Ascending aorta (tissue), 2 donors: ENCODE data around the gene RAPGEF4. TPM values are rescaled to one million over a fixed set of nuclear protein-coding genes. Genes with fewer than 3 reads are reported as not detected.

Experiments used
- DNase-seq, 2 donors: peaks; one replicate each; pipeline ENCODE4 v3.0.0-alpha.2; 2019; ENCODE audit warnings: low spot score in 2 of 2
- H3K27ac ChIP-seq, 2 donors: fragments of 200-600 bp; sonication (generic); one replicate each; pipeline ENCODE4 v1.5.1; 2016 to 2017; ENCODE audit warnings: mild to moderate bottlenecking in 1 of 2
- H3K27me3 ChIP-seq: fragments of 200-600 bp; sonication (generic); one replicate; pipeline ENCODE4 v1.5.1; 2017
- H3K36me3 ChIP-seq, 2 donors: fragments of 200-600 bp; sonication (generic); one replicate each; pipeline ENCODE4 v1.5.1; 2016
- H3K4me1 ChIP-seq, 2 donors: fragments of 200-600 bp; sonication (generic); one replicate each; pipeline ENCODE4 v1.5.1; 2016 to 2017; ENCODE audit warnings: mild to moderate bottlenecking in 1 of 2
- H3K4me3 ChIP-seq, 2 donors: fragments of 200-600 bp; sonication (generic); one replicate each; pipeline ENCODE4 v1.5.1; 2016 to 2017; ENCODE audit warnings: mild to moderate bottlenecking in 1 of 2
- H3K9me3 ChIP-seq, 2 donors: fragments of 200-600 bp; sonication (generic); one replicate each; pipeline ENCODE4 v1.5.1; 2016
- intact Hi-C: fragments of 100-400 bp; cut with DNase I; formaldehyde crosslinking; loops from one replicate; pipeline ENCODE4 v1.15.1; 2023
- total RNA-seq: library from RNA; depleted of rRNA; stranded (reverse); fragments of >200 nt; gene quantifications from one replicate; pipeline ENCODE4 v1.1.0, GENCODE V29; 2016
- TF ChIP-seq, protein P1 (sequence below), 3 experiments: fragments of 200-600 bp in 2 of 3; fragments of 450-650 bp in 1 of 3; sonication (generic) in 2 of 3; IDR thresholded peaks; one replicate each; pipeline ENCODE4 v1.5.1; 2016 to 2019; ENCODE audit warnings: antibody characterized with exemption in 3 of 3, mild to moderate bottlenecking in 1 of 3, moderate library complexity in 1 of 3

Gene RAPGEF4
- total RNA-seq, 1 donor from 2014 or later: 79.9 TPM

DNA sequence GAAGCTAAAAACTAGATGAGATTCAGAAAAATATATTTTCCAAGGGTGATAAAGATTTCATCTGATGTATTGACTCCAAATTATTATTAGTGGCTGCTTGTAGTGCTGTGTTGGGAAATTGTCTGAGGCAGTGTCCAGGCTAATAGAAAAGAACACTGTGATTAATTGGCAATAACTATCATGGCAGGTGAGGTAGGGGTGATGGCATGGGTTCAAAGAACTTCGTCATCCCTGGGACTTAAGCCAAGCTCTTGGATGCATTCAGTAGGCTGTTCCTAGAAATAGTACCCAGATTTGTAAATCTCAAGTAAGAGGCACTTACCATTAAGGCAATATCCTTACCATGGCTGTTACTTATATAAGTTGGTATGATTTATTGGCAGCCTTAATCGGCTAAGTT, 13.2 kb upstream of the RAPGEF4 start:
- Histone ChIP-seq H3K4me3 (no peak overlapping the region), H3K27me3 (no peaks in the 10 kb centered on the region), H3K4me1 (no peaks in the 10 kb centered on the region), H3K27ac (no peak overlapping the region), H3K36me3 (no peaks in the 10 kb centered on the region), H3K9me3 (no peaks in the 10 kb centered on the region)
- intact Hi-C loops: no loop called here
- no peak for DNase-seq
- TF ChIP-seq, protein P1, sequence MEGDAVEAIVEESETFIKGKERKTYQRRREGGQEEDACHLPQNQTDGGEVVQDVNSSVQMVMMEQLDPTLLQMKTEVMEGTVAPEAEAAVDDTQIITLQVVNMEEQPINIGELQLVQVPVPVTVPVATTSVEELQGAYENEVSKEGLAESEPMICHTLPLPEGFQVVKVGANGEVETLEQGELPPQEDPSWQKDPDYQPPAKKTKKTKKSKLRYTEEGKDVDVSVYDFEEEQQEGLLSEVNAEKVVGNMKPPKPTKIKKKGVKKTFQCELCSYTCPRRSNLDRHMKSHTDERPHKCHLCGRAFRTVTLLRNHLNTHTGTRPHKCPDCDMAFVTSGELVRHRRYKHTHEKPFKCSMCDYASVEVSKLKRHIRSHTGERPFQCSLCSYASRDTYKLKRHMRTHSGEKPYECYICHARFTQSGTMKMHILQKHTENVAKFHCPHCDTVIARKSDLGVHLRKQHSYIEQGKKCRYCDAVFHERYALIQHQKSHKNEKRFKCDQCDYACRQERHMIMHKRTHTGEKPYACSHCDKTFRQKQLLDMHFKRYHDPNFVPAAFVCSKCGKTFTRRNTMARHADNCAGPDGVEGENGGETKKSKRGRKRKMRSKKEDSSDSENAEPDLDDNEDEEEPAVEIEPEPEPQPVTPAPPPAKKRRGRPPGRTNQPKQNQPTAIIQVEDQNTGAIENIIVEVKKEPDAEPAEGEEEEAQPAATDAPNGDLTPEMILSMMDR (IDR thresholded peaks at IDR 0.05): no peak

DNA sequence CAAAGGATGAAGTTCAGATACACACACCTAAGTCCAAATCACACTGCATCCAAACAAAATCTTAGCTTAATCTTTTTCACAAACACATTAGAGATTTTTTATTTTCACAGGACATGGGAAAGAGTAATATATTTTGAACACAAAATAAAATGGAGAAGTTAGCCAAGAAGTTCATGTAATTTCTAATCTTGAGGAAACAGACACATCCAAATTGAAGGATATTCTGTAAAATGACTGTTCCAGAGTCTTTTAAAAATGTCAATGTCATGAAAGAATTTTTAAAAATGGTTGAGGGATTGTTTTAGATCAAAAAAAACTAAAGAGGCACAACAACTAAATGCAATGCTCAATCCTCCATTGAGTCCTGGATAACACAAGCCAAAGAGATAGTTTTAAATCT, 12.4 kb upstream of the RAPGEF4 start:
- TF ChIP-seq, protein P1 (IDR thresholded peaks at IDR 0.05): no peak
- no peak overlapping the region for H3K27ac ChIP-seq
- H3K4me3 ChIP-seq: no peak overlapping the region
- no peaks in the 10 kb centered on the region for H3K4me1 ChIP-seq
- intact Hi-C loops: no loop called here
- DNase-seq: no peak
- no peaks in the 10 kb centered on the region for H3K36me3 ChIP-seq
- H3K9me3 ChIP-seq: no peaks in the 10 kb centered on the region
- H3K27me3 ChIP-seq: no peaks in the 10 kb centered on the region

DNA sequence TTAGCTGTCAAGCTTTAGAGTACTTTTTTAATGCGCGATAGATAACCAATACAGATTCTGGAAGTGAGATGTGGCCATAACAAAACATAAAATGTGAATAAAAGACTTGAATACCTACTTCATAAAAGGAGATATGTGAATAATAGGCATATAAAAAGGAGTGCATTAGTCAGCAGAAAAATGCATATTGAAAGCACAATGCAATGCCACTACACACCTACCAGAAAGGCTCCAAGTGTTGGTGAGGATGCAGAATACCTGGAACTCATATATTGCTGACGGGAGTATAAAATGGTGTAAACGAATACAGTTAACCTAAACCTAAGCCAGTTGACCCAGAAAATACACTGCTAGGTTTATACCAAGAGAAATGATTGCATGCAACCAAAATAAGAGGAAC, 10.9 kb upstream of the RAPGEF4 start:
- TF ChIP-seq, protein P1 (IDR thresholded peaks at IDR 0.05): no peak
- intact Hi-C loops: no loop called here
- DNase-seq: no peak
- H3K4me1 ChIP-seq: no peaks in the 10 kb centered on the region
- no peak overlapping the region for H3K27ac ChIP-seq
- no peaks in the 10 kb centered on the region for H3K36me3 ChIP-seq
- no peaks in the 10 kb centered on the region for H3K9me3 ChIP-seq
- H3K4me3 ChIP-seq: no peak overlapping the region
- H3K27me3 ChIP-seq: no peaks in the 10 kb centered on the region

DNA sequence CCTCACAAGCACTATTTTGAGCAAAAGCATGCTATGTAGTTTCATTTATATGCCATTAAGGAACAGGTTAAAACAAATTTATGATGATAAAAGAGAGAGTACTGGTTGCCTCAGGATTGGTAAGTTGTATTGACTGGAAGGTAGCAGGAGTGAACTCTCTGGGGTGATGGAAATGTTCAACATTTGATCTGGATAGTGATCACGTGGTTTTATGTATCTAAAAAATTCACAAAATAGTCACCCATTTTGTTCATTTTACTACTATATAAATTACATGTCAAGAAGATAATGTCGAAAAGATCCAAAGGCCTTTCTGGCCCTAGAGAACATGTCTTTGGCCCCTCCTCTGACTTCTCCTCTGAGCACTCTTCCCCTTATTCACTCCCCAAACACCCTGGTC, 10.4 kb upstream of the RAPGEF4 start:
- Histone ChIP-seq H3K4me3 (no peak overlapping the region), H3K27ac (no peak overlapping the region), H3K27me3 (no peaks in the 10 kb centered on the region), H3K36me3 (no peaks in the 10 kb centered on the region), H3K9me3 (no peaks in the 10 kb centered on the region), H3K4me1 (no peaks in the 10 kb centered on the region)
- intact Hi-C loops: no loop called here
- TF ChIP-seq, protein P1 (IDR thresholded peaks at IDR 0.05): no peak
- DNase-seq: no peak

DNA sequence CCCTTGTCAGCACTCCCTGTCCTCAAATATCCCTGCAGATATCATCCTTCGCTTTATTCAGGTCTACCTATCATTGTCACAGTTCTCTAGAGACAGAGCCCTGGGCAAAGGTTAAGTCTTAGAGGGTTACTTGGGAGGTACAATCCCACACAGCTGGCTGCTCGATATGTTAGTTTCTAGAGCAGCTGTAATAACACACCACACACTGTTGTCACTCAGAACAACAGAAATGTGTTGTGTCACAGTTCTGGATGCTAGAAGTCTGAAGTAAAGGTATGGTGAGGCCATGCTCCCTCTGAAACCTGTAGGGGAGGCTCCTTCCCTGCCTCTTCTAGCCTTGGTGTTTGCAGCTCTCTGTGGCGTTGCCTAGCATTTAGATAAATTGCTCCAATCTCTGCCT, 9.9 kb upstream of the RAPGEF4 start:
- intact Hi-C loops: no loop called here
- H3K27ac ChIP-seq: no peak overlapping the region
- no peak overlapping the region for H3K4me3 ChIP-seq
- H3K36me3 ChIP-seq: no peaks in the 10 kb centered on the region
- no peak for DNase-seq
- H3K9me3 ChIP-seq: no peaks in the 10 kb centered on the region
- TF ChIP-seq, protein P1 (IDR thresholded peaks at IDR 0.05): no peak
- H3K27me3 ChIP-seq: no peaks in the 10 kb centered on the region
- no peaks in the 10 kb centered on the region for H3K4me1 ChIP-seq

DNA sequence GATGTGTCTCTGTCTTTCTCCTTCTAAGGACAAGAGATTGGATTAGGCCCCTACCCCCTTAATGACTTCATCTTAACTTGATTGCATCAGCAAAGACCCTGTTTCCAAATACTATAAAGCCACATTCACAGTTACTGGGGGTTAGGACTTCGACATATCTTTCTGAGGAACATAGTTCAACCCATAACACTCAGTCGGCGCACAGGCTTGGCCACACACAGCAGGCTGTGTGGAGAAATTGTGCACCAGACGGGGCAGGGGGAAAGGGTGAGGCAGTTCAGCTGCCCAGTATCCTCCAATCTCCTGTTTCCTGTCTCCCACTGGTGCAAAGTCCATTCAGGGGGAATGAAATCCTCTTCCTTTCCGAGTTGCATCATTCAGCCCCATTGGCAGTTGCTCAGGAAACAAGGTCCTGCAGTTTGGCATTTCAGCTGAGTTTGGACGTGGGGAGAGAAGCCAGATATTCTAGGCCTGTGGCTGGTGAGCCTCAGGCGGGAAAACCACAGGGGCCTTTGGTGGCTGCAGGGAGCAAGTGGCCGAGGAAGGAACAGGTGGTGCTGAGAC, 9.4 kb upstream of the RAPGEF4 start:
- H3K4me3 ChIP-seq: no peak overlapping the region
- H3K4me1 ChIP-seq: no peaks in the 10 kb centered on the region
- TF ChIP-seq, protein P1 (IDR thresholded peaks at IDR 0.05): no peak
- no peak overlapping the region for H3K27ac ChIP-seq
- H3K36me3 ChIP-seq: no peaks in the 10 kb centered on the region
- no peaks in the 10 kb centered on the region for H3K27me3 ChIP-seq
- intact Hi-C loops: no loop called here
- H3K9me3 ChIP-seq: no peaks in the 10 kb centered on the region
- no peak for DNase-seq
